ENCODE data around the gene HAAO. TPM values are rescaled to one million over a fixed set of nuclear protein-coding genes. Genes with fewer than 3 reads are reported as not detected.
"Not testable (repeated sequence)": the region's sequence is repeated elsewhere in the genome, so short reads cannot be mapped to it uniquely, and the experiment has no call there.

HAAO gene
- under 1 TPM; 0.17 to 0.38 TPM for total RNA-seq

DNA sequence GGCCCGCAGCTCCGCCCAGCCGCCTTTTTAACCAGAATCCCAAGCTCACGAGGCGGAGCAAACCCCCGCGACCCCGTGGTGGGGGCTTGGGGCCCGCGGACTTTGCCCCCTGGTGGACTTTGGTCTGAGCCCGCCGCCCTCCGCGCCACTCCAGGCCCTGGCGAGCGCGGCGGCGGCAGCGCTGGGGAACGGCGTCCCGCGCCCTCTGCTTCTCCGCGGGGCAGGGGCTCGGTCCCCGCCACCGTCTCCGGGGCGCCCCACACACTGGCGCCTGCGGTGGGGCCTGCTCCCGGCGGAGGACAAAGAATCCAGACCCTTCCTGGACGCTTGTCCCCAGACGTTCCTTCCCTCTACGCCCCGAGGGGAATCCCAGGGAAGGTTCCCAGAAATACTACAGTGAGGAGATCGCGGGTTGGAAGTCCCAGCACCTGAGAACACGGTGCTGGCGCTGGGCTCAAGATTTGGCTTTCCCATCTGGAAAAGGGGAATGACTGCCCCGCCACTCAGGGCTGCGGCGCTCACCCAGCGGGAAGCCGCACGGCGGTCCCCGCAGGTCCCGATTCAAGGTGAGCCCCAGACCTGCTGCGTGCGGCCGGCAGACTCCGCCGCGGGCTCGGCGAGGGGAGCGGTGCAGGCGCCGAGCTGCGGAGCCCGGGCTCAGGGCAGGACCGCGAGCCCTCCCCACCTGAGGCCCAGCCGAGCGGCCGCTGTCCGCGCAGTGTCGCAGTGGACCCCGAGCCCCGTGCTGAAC, at the start of gene HAAO:
Gene HAAO, minus strand, starts transcription at position 1 of the 751 bp plus-strand sequence. CDS start 47 bp downstream, outside the sequence.
- CTCF ChIA-PET = no interaction called here
- POLR2A ChIA-PET = no interaction called here

DNA sequence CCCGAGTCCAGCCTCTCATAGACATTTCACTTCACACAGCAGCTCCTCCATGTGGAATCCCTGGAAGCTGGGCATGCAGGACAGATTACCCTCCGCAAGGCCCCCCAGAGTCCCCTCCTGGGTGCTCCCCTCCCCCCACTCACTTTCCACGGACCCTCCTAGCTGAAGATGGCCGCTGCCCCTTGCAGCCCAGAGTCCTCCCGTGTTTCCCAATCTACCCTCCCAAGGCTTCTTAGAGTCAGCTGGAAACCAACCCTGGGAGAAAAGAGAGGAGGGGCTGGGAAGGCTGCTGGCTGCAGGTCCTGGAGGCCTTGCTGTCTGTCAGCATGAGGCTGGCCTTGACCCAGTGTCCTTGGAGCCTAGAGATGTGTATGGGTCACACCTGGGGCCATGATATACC, 49.0 kb upstream of the HAAO start:
- CTCF ChIA-PET = no interaction called here
- POLR2A ChIA-PET = no interaction called here

DNA sequence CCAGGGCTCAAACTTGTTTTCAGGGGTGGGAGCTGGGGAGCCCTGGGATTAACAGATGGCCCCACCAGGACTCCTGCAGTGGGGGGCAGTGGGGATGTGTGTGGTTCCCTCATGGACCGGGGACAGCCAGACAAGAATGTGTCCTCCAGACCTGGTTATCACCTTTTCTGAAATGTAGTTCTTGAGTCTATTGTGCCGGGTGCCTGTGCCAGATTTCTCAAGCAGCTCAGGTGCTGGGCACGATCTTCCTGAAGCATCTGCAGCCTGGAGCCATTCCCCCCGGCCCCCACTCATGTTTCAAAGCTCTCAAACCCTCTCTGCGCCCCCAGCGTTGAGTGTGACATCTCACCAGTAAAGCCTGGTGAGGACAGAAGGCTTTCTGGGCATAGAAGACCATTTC, 48.4 kb upstream of the HAAO start:
- ChIA-PET CTCF (no interaction called here), POLR2A (no interaction called here)

GRCh38 chr2:42839809-42840501, 47.6 kb upstream of the HAAO start:
- POLR2A ChIA-PET = no interaction called here

DNA sequence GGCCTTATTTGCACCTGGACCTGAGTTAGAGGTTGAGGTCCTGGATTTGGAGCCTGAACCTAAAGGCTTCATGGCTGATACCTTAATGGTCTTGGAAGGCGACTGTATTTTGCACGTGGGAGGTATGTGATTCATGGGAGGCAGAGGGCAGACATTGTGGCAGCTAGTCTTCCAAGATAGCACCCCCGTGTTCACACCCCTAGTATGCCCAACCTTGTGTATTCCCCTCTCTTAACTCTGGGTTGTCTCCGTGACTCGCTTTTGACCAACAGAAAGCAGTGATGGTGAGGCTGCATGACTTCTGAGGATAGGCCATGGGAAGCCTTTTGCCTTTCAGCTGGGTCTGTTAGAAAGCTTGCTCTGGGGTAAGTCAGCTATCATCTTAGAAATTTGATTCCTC, 45.8 kb upstream of the HAAO start:
- CTCF ChIA-PET = interaction anchor here (3.0 kb wide), 1 partner anchor 10 kb away, joined by 12 read pairs; no protein-coding TSS in a partner anchor
- POLR2A ChIA-PET = no interaction called here

More at GRCh38 chr2:42839809-42840501, 47.6 kb upstream of the HAAO start:
- CTCF ChIA-PET = interaction anchor here (3.0 kb wide), 1 partner anchor 12 kb away, joined by 12 read pairs; no protein-coding TSS in a partner anchor

GRCh38 chr2:42835577-42836371, 43.4 kb upstream of the HAAO start:
- POLR2A ChIA-PET = no interaction called here
- CTCF ChIA-PET = interaction anchor here (1.0 kb wide), 1 partner anchor 8 kb away, joined by 3 read pairs; no protein-coding TSS in a partner anchor

DNA sequence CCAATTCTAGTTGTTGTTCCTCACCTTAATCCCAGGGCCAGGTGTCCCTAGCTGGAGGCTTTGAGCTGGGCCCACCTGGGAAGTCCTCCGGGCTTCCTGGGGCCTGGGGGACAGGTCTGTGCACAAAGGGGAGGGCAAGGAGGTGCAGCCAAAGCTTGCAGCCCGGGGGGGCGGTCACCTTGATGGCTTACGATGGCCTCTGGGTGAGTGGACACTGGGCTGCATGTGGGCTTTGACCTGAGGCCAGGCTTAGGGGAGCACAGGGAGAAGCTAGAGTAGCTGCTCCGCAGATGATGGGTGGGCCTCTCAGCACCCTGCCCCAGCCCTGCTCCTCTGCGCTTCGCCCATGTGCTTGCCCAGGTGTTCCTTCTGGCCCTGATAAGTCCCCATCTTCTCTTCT, 41.8 kb upstream of the HAAO start:
- POLR2A ChIA-PET = no interaction called here
- CTCF ChIA-PET = no interaction called here

- POLR2A ChIA-PET = no interaction called here
- CTCF ChIA-PET = interaction anchor here (1.3 kb wide), 1 partner anchor 23 kb away, joined by 3 read pairs; no protein-coding TSS in a partner anchor
Measured at GRCh38 chr2:42832289-42832634, 39.9 kb upstream of the HAAO start.

GRCh38 chr2:42831575-42832288, 39.3 kb upstream of the HAAO start:
- CTCF ChIA-PET = interaction anchor here (1.3 to 1.8 kb wide), 2 partner anchors 22 to 397 kb away, joined by 3 to 4 read pairs; no protein-coding TSS in a partner anchor
- POLR2A ChIA-PET = not testable (repeated sequence)

- CTCF ChIA-PET = interaction anchor here (0.7 to 1.8 kb wide), 3 partner anchors 19 to 398 kb away, joined by 3 to 4 read pairs (median 3); no protein-coding TSS in a partner anchor
- POLR2A ChIA-PET = no interaction called here
Measured at GRCh38 chr2:42830922-42831574, 38.7 kb upstream of the HAAO start.

GRCh38 chr2:42829671-42830440, 37.5 kb upstream of the HAAO start:
- POLR2A ChIA-PET = no interaction called here
- CTCF ChIA-PET = interaction anchor here (0.7 to 2.7 kb wide), 4 partner anchors 16 to 399 kb away, joined by 3 to 11 read pairs (median 4); no protein-coding TSS in a partner anchor

GRCh38 chr2:42828487-42829425, 36.4 kb upstream of the HAAO start:
- CTCF ChIA-PET = interaction anchor here (0.6 to 2.7 kb wide), 14 partner anchors 8 to 682 kb away, joined by 3 to 12 read pairs (median 3); no protein-coding TSS in a partner anchor

GRCh38 chr2:42827647-42828486, 35.5 kb upstream of the HAAO start:
- ChIA-PET CTCF (interaction anchor here (0.6 to 2.7 kb wide), 14 partner anchors 8 to 683 kb away, joined by 3 to 12 read pairs (median 3); no protein-coding TSS in a partner anchor), POLR2A (interaction anchor here (0.6 kb wide), 1 partner anchor 301 kb away, joined by 3 read pairs; no protein-coding TSS in a partner anchor)

More at GRCh38 chr2:42828487-42829425, 36.4 kb upstream of the HAAO start:
- POLR2A ChIA-PET = interaction anchor here (0.6 kb wide), 1 partner anchor 300 kb away, joined by 3 read pairs; no protein-coding TSS in a partner anchor

- ChIA-PET CTCF (interaction anchor here (0.7 kb wide), 1 partner anchor 15 kb away, joined by 3 read pairs; no protein-coding TSS in a partner anchor), POLR2A (no interaction called here)
Measured at GRCh38 chr2:42826231-42826630, 33.8 kb upstream of the HAAO start.

DNA sequence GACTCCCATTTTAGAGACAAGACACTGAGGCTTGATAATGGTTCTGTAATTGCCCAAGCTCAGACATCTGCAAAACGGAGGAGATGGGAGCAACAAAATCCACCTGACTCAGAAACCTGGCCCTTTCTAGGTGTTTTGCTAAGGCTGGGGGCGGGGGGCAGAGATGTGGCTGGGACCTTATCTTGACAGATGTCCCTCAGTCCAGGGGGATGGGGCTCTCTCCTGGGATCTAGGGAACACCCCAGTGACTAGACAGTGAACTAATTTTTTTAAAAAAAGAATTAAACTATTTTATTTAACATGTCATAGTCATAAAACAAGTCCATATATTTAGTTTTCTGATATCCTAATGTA, 32.0 kb upstream of the HAAO start:
- ChIA-PET POLR2A (no interaction called here), CTCF (interaction anchor here (1.9 kb wide), 1 partner anchor 13 kb away, joined by 5 read pairs; no protein-coding TSS in a partner anchor)
